SK-N-SH (cell line): ENCODE measurements around the gene RNF32. TPM values are rescaled to one million over a fixed set of nuclear protein-coding genes. Genes with fewer than 3 reads are reported as not detected.
"Not testable (repeated sequence)": the region's sequence is repeated elsewhere in the genome, so short reads cannot be mapped to it uniquely, and the experiment has no call there.

Experiments used
- CTCF ChIA-PET: fragments of 300-600, 350-600 bp; formaldehyde crosslinking; extraction: SDS; loops from one replicate; lab custom pipeline; 2021; lab: Yijun Ruan, JAX
- POLR2A ChIA-PET: fragments of 350-600 bp; sonication (Branson Sonifier 250); formaldehyde crosslinking; extraction: SDS; loops from one replicate; lab custom pipeline; 2020; ENCODE audit warnings: antibody characterized with exemption, inconsistent platforms; lab: Yijun Ruan, JAX
- DNase-seq: peaks from one replicate; pipeline ENCODE4 v3.0.0; 2012
- H2AFZ ChIP-seq: fragments of 200-600 bp; sonication (generic); 2 replicates; pipeline ENCODE4 v1.8.1; 2016; ENCODE audit warnings: antibody characterized with exemption, mild to moderate bottlenecking, low read depth
- H3F3A ChIP-seq: fragments of 200-600 bp; sonication (generic); replicated peaks from 2 replicates; pipeline ENCODE3; 2016; ENCODE audit warnings: antibody characterized with exemption, mild to moderate bottlenecking; ENCODE audit not compliant: insufficient read depth
- H3K27ac ChIP-seq, 2 experiments: fragments of 200-500 bp in 1 of 2; fragments of 200-600 bp in 1 of 2; sonication (Bioruptor generic) in 1 of 2; sonication (generic), shearing (Covaris generic) in 1 of 2; 2 replicates each; pipeline versions ENCODE4 v1.5.1 to v1.6.1; 2014 to 2016; ENCODE audit warnings: low read depth in 2 of 2, inconsistent platforms in 1 of 2, low read length in 1 of 2, mild to moderate bottlenecking in 1 of 2, mixed read lengths in 1 of 2
- H3K27me3 ChIP-seq: fragments of 200-600 bp; sonication (generic), shearing (Covaris generic); 2 replicates; pipeline ENCODE4 v1.6.1; 2016; ENCODE audit warnings: mixed run types; ENCODE audit not compliant: insufficient read depth
- H3K36me3 ChIP-seq, 2 experiments: fragments of 200-500 bp in 1 of 2; fragments of 200-600 bp in 1 of 2; sonication (Bioruptor generic) in 1 of 2; sonication (generic) in 1 of 2; replicated peaks in 1 of 2; 2 replicates each; pipeline versions ENCODE3 to v1.5.1; 2014 to 2016; ENCODE audit warnings: low read length in 1 of 2, mild to moderate bottlenecking in 1 of 2; ENCODE audit not compliant: insufficient read depth in 2 of 2, control insufficient read depth in 1 of 2
- H3K4me1 ChIP-seq, 2 experiments: fragments of 200-500 bp in 1 of 2; fragments of 200-600 bp in 1 of 2; sonication (Bioruptor generic) in 1 of 2; sonication (generic), shearing (Covaris generic) in 1 of 2; 2 replicates each; pipeline versions ENCODE4 v1.5.1 to v1.6.1; 2014 to 2016; ENCODE audit warnings: low read depth in 1 of 2, low read length in 1 of 2, mixed run types in 1 of 2; ENCODE audit not compliant: insufficient read depth in 2 of 2, control insufficient read depth in 1 of 2
- H3K4me2 ChIP-seq: fragments of 200-600 bp; sonication (generic), shearing (Covaris generic); 2 replicates; pipeline ENCODE4 v1.6.1; 2017; ENCODE audit warnings: mixed run types
- H3K4me3 ChIP-seq, 2 experiments: fragments of 200-500 bp in 1 of 2; fragments of 200-600 bp in 1 of 2; sonication (Bioruptor generic) in 1 of 2; sonication (generic), shearing (Covaris generic) in 1 of 2; 2 replicates each; pipeline versions ENCODE4 v1.5.1 to v1.8.1; 2014 to 2016; ENCODE audit warnings: low read depth in 2 of 2, inconsistent platforms in 1 of 2, low read length in 1 of 2, mild to moderate bottlenecking in 1 of 2, mixed read lengths in 1 of 2, moderate library complexity in 1 of 2
- H3K79me2 ChIP-seq: fragments of 200-600 bp; sonication (generic); 2 replicates; pipeline ENCODE4 v1.8.1; 2017; ENCODE audit warnings: mild to moderate bottlenecking; ENCODE audit not compliant: insufficient read depth
- H3K9ac ChIP-seq: fragments of 200-600 bp; sonication (generic); 2 replicates; pipeline ENCODE4 v1.6.1; 2017; ENCODE audit warnings: mixed run types
- H3K9me2 ChIP-seq: fragments of 200-600 bp; sonication (generic); 2 replicates; pipeline ENCODE4 v1.6.1; 2017; ENCODE audit warnings: mixed run types
- H3K9me3 ChIP-seq: fragments of 200-600 bp; sonication (generic); 2 replicates; pipeline ENCODE4 v1.6.1; 2017; ENCODE audit warnings: mixed run types, mild to moderate bottlenecking, moderate library complexity
- H4K20me1 ChIP-seq: fragments of 200-600 bp; sonication (generic); 2 replicates; pipeline ENCODE4 v1.6.1; 2017; ENCODE audit warnings: mild to moderate bottlenecking, mixed run types; ENCODE audit not compliant: insufficient read depth
- FOXJ3 ChIP-seq: sonication (generic); formaldehyde crosslinking; IDR thresholded peaks from 2 replicates; pipeline ENCODE4 v1.5.1; 2020; ENCODE audit warnings: mild to moderate bottlenecking, missing genetic modification reagents
- GATA2 ChIP-seq: sonication (generic); formaldehyde crosslinking; IDR thresholded peaks from 2 replicates; pipeline ENCODE4 v1.5.0; 2020; ENCODE audit warnings: mild to moderate bottlenecking, missing genetic modification reagents
- JUND ChIP-seq: IDR thresholded peaks from 2 replicates; pipeline ENCODE4 v1.4.0; 2012
- RFX5 ChIP-seq: IDR thresholded peaks from 2 replicates; pipeline ENCODE4 v1.6.1; 2012; ENCODE audit warnings: mild to moderate bottlenecking, improper control_type of control experiment, low read length
- SMC3 ChIP-seq: IDR thresholded peaks from 2 replicates; pipeline ENCODE4 v1.6.1; 2012; ENCODE audit warnings: low read depth, low read length, improper control_type of control experiment
- TAF1 ChIP-seq: IDR thresholded peaks from 2 replicates; pipeline ENCODE4 v1.6.1; 2012; ENCODE audit warnings: low read depth, mild to moderate bottlenecking, low read length, moderate library complexity, borderline replicate concordance
- YY1 ChIP-seq: IDR thresholded peaks from 2 replicates; pipeline ENCODE4 v1.4.0; 2012; ENCODE audit warnings: low read depth, mild to moderate bottlenecking
- WGBS: methylation state at CpG from one replicate; pipeline ENCODE4 v1.1.6; 2017; ENCODE audit warnings: low lambda C conversion rate; 5-methylcytosine and 5-hydroxymethylcytosine counted together
- polyA plus RNA-seq, 3 experiments: library from polyadenylated mRNA; depleted of rRNA; stranded (reverse); fragments of >200 nt; gene quantifications; 2 replicates each; pipeline ENCODE4 v1.2.3, GENCODE V29; 2012
- TF ChIP-seq, protein P1 (sequence below): IDR thresholded peaks from 2 replicates; pipeline ENCODE4 v1.6.1; 2012; ENCODE audit warnings: mild to moderate bottlenecking, low read depth, low read length, moderate library complexity

RNF32 gene
- polyA plus RNA-seq, 1 of the 3 experiments (the other 2 are of a cell fraction) = 2.3 TPM

- no peak for TF ChIP-seq FOXJ3 (CRISPR knock-in tag)
- no peak for TF ChIP-seq YY1
- no peak for TF ChIP-seq RFX5
- TF ChIP-seq SMC3 = no peak
- TF ChIP-seq TAF1 = no peak
- TF ChIP-seq, protein P1, sequence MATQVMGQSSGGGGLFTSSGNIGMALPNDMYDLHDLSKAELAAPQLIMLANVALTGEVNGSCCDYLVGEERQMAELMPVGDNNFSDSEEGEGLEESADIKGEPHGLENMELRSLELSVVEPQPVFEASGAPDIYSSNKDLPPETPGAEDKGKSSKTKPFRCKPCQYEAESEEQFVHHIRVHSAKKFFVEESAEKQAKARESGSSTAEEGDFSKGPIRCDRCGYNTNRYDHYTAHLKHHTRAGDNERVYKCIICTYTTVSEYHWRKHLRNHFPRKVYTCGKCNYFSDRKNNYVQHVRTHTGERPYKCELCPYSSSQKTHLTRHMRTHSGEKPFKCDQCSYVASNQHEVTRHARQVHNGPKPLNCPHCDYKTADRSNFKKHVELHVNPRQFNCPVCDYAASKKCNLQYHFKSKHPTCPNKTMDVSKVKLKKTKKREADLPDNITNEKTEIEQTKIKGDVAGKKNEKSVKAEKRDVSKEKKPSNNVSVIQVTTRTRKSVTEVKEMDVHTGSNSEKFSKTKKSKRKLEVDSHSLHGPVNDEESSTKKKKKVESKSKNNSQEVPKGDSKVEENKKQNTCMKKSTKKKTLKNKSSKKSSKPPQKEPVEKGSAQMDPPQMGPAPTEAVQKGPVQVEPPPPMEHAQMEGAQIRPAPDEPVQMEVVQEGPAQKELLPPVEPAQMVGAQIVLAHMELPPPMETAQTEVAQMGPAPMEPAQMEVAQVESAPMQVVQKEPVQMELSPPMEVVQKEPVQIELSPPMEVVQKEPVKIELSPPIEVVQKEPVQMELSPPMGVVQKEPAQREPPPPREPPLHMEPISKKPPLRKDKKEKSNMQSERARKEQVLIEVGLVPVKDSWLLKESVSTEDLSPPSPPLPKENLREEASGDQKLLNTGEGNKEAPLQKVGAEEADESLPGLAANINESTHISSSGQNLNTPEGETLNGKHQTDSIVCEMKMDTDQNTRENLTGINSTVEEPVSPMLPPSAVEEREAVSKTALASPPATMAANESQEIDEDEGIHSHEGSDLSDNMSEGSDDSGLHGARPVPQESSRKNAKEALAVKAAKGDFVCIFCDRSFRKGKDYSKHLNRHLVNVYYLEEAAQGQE = no peak
- TF ChIP-seq GATA2 (CRISPR knock-in tag) = no peak
Observed at GRCh38 chr7:156692849-156693248, 52.3 kb downstream of the RNF32 start (continued).

DNA sequence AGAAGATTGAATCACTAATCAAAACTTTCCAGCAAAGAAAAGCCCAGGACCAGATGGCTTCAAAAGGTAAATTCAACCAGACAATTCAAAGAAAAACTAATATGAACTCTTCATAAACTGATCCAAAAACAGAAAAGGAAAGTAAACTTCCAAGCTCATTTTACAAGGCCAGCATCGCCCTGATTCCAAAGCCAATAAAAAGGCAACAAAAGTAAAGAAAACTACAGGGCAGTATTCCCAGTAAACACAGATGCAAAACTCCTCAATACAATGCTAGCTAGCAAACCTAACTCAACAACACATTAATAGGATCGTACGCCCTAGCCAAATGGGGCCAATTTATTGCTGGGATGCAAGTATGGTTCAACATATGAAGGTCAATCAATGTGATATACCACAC, 53.1 kb downstream of the RNF32 start:
- no peaks in the 10 kb centered on the region for H3F3A ChIP-seq
- H2AFZ ChIP-seq = no peak overlapping the region
- no peaks in the 10 kb centered on the region for H3K79me2 ChIP-seq
- 0 out of 2 replicates have a peak, but pooled peaks cover 12% of the 10 kb centered on the region for H3K9me3 ChIP-seq
- ChIA-PET POLR2A (no interaction called here), CTCF (interaction anchor here (1.0 kb wide), 1 partner anchor 11 kb away, joined by 4 read pairs; no protein-coding TSS in a partner anchor)
- H4K20me1 ChIP-seq = no peaks in the 10 kb centered on the region
- TF ChIP-seq JUND = no peak
- H3K4me3 ChIP-seq = no peak overlapping the region
- DNase-seq = no peak
- peaks cover 0 to 9% of the 10 kb centered on the region in 2 experiments for H3K36me3 ChIP-seq
- H3K4me2 ChIP-seq = no peak overlapping the region
- H3K27ac ChIP-seq = no peak overlapping the region
- WGBS = 97% methylated on average over 3 of the region's 3 CpGs
- no peaks in the 10 kb centered on the region for H3K27me3 ChIP-seq
- no peaks in the 10 kb centered on the region for H3K9me2 ChIP-seq
- H3K4me1 ChIP-seq = no peaks in the 10 kb centered on the region
- no peak overlapping the region for H3K9ac ChIP-seq

DNA sequence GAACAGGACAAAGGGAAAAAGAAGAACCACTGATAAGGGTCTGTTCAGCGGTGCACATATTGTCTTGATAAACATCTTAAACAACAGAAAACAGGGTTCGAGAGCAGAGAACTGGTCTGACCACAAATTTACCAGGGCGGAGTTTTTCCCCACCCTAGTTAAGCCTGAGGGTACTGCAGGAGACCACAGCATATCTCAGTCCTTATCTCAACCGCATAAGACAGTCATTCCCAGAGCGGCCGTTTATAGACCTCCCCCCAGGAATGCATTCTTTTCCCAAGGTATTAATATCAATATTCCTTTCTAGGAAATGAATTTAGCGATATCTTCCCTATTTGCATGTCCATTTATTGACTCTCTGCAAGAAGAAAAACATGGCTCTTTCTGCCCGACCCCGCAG, 56.7 kb downstream of the RNF32 start:
- Histone ChIP-seq H3K36me3 (peaks cover 0 to 12% of the 10 kb centered on the region in 2 experiments), H3K9me3 (0 out of 2 replicates have a peak, but pooled peaks cover 12% of the 10 kb centered on the region)
- H3K9me2 ChIP-seq, H3F3A ChIP-seq, H3K4me3 ChIP-seq, H3K4me1 ChIP-seq, H3K9ac ChIP-seq, DNase-seq, H3K4me2 ChIP-seq, H3K79me2 ChIP-seq, H4K20me1 ChIP-seq, POLR2A ChIA-PET, CTCF ChIA-PET, H2AFZ ChIP-seq, H3K27me3 ChIP-seq, H3K27ac ChIP-seq: not testable (repeated sequence)
- WGBS = 96% methylated on average over 9 of the region's 9 CpGs

DNA sequence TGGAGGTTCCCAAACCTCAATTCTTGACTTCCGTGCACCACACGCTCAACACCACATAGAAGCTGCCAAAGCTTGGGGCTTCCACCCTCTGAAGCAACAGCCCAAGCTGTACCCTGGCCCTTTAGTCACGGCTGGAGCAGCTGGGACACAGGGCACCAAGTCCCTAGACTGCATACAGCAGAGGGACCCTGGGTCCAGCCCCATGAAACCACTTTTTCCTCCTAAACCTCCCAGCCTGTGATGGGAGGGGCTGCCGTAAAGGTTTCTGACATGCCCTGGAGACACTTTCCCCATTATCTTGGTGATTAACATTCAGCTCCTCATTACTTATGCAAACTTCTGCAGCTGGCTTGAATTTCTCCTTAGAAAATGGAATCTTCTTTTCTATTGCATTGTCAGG, 57.9 kb downstream of the RNF32 start:
- H3K9me2 ChIP-seq, DNase-seq, H3K79me2 ChIP-seq, POLR2A ChIA-PET, H3K4me1 ChIP-seq, H3K9ac ChIP-seq, H3F3A ChIP-seq, H3K27ac ChIP-seq, H3K4me3 ChIP-seq, H3K4me2 ChIP-seq, H3K9me3 ChIP-seq, H2AFZ ChIP-seq, H3K27me3 ChIP-seq, H4K20me1 ChIP-seq: not testable (repeated sequence)
- CTCF ChIA-PET = interaction anchor here (0.9 kb wide), 1 partner anchor 65 kb away, joined by 3 read pairs; no protein-coding TSS in a partner anchor
- H3K36me3 ChIP-seq = peaks cover 0 to 18% of the 10 kb centered on the region in 2 experiments
- WGBS = 100% methylated on average over 3 of the region's 4 CpGs

DNA sequence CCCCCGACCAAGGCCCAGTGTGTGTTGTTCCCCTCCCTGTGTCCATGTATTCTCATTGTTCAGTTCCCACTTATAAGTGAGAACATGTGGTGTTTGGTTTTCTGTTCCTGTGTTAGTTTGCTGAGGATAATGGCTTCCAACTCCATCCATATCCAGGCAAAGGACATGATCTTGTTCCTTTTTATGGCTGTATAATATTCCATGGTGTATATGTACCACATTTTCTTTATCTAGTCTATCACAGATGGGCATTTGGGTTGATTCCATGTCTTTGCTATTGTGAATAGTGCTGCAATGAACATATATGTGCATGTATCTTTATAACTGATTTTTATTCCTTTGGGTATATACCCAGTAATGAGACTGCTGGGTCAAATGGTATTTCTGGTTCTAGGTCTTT, 61.2 kb downstream of the RNF32 start:
- H3K27ac ChIP-seq, POLR2A ChIA-PET, H3K4me3 ChIP-seq, H3K79me2 ChIP-seq, H3K9me3 ChIP-seq, H4K20me1 ChIP-seq, H3K4me2 ChIP-seq, H3K9ac ChIP-seq, DNase-seq, H2AFZ ChIP-seq, H3K27me3 ChIP-seq, H3F3A ChIP-seq, H3K4me1 ChIP-seq, H3K9me2 ChIP-seq: not testable (repeated sequence)
- peaks cover 0 to 23% of the 10 kb centered on the region in 2 experiments for H3K36me3 ChIP-seq
- CTCF ChIA-PET = interaction anchor here (1.0 kb wide), 1 partner anchor 50 kb away, joined by 3 read pairs; no protein-coding TSS in a partner anchor
- WGBS = 89% methylated on average over 1 of the region's 1 CpG
